ENCODE data around the gene BMP7.
"Not testable (repeated sequence)": the region's sequence is repeated elsewhere in the genome, so short reads cannot be mapped to it uniquely, and the experiment has no call there.

BMP7 gene

GRCh38 chr20:57197352-57198131 lies 68.9 kb downstream of the BMP7 start:
- no peak overlapping the region for H3K27ac ChIP-seq (ENCODE audit: low read depth, low read length, severe bottlenecking)
- H3K9me3 ChIP-seq (ENCODE audit: control insufficient read depth, low read length): no peaks in the 10 kb centered on the region
- 65 to 74% methylated on average over 3 of the region's 5 CpGs for WGBS, 2 experiments (ENCODE audit: insufficient coverage in 2 of 2)
- H3K36me3 ChIP-seq (ENCODE audit: control insufficient read depth, insufficient read depth, low read length): no peaks in the 10 kb centered on the region
- no peak overlapping the region for H3K4me3 ChIP-seq (ENCODE audit: extremely low read depth, insufficient read depth, low read length, poor library complexity, severe bottlenecking)
- H3K4me1 ChIP-seq (ENCODE audit: control insufficient read depth, insufficient read depth, low read length, poor library complexity, severe bottlenecking): peaks cover 5% of the 10 kb centered on the region

GRCh38 chr20:57195469-57196100 lies 70.9 kb downstream of the BMP7 start:
- H3K4me3 ChIP-seq (ENCODE audit: extremely low read depth, insufficient read depth, low read length, poor library complexity, severe bottlenecking): no peak overlapping the region
- no peak overlapping the region for H3K27ac ChIP-seq (ENCODE audit: low read depth, low read length, severe bottlenecking)
- WGBS, 2 experiments (ENCODE audit: insufficient coverage in 2 of 2): 89 to 93% methylated on average over 19 to 20 of the region's 20 CpGs
- no peaks in the 10 kb centered on the region for H3K9me3 ChIP-seq (ENCODE audit: control insufficient read depth, low read length)
- H3K4me1 ChIP-seq (ENCODE audit: control insufficient read depth, insufficient read depth, low read length, poor library complexity, severe bottlenecking): peaks cover 5% of the 10 kb centered on the region
- no peaks in the 10 kb centered on the region for H3K36me3 ChIP-seq (ENCODE audit: control insufficient read depth, insufficient read depth, low read length)

DNA sequence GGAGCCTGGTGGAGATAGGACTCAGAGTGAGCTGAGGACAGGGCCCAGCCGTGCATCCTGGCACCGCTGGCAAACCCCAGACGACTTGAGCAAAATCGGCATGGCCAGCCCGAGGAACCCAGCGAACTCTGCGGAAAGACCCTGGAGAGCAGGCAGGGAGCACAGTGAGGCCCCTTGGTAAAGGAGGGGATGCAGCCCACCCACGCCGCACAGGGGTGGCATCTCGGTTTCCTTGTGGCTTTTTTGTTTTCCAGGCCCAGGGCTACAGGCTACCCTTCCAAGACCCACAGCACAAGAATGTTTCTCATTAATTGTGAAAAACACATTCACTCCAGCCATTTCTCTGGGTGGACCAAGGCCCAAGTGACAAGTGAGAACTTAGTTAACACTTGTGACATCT lies 71.4 kb downstream of the BMP7 start:
- H3K4me1 ChIP-seq (ENCODE audit: control insufficient read depth, insufficient read depth, low read length, poor library complexity, severe bottlenecking): peaks cover 5% of the 10 kb centered on the region
- WGBS, 2 experiments (ENCODE audit: insufficient coverage in 2 of 2): 96% methylated on average over 7 to 10 of the region's 10 CpGs
- H3K27ac ChIP-seq (ENCODE audit: low read depth, low read length, severe bottlenecking): no peak overlapping the region
- no peak overlapping the region for H3K4me3 ChIP-seq (ENCODE audit: extremely low read depth, insufficient read depth, low read length, poor library complexity, severe bottlenecking)
- H3K9me3 ChIP-seq (ENCODE audit: control insufficient read depth, low read length): no peaks in the 10 kb centered on the region
- no peaks in the 10 kb centered on the region for H3K36me3 ChIP-seq (ENCODE audit: control insufficient read depth, insufficient read depth, low read length)

GRCh38 chr20:57194154-57194553 lies 72.3 kb downstream of the BMP7 start:
- Histone ChIP-seq H3K9me3 (ENCODE audit: control insufficient read depth, low read length) (no peaks in the 10 kb centered on the region), H3K4me1 (ENCODE audit: control insufficient read depth, insufficient read depth, low read length, poor library complexity, severe bottlenecking) (peaks cover 5% of the 10 kb centered on the region), H3K36me3 (ENCODE audit: control insufficient read depth, insufficient read depth, low read length) (no peaks in the 10 kb centered on the region), H3K27ac (ENCODE audit: low read depth, low read length, severe bottlenecking) (no peak overlapping the region), H3K4me3 (ENCODE audit: extremely low read depth, insufficient read depth, low read length, poor library complexity, severe bottlenecking) (no peak overlapping the region)
- 89 to 100% methylated on average over 3 to 6 of the region's 7 CpGs for WGBS, 2 experiments (ENCODE audit: insufficient coverage in 2 of 2)

DNA sequence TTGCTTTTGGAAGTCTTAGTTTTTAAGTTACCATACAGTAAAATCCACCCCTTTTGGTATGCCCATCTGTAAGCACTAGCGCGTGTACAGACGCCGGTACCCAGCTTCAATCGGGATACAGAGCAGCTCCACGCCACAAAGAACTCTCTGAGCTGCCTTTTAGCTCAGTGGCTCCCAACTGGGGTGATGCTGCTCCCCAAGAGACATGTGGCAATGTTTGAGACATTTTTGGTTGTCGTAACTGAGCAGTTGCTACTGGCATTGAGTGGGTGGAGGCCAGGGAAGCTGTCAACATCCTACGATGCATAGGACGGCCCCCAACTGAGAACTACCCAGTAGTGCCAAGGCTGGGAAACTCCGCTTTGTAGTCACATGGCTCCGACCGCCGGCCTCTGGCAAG lies 73.3 kb downstream of the BMP7 start:
- Histone ChIP-seq H3K9me3 (ENCODE audit: control insufficient read depth, low read length) (no peaks in the 10 kb centered on the region), H3K27ac (ENCODE audit: low read depth, low read length, severe bottlenecking) (no peak overlapping the region), H3K4me3 (ENCODE audit: extremely low read depth, insufficient read depth, low read length, poor library complexity, severe bottlenecking) (no peak overlapping the region), H3K36me3 (ENCODE audit: control insufficient read depth, insufficient read depth, low read length) (no peaks in the 10 kb centered on the region), H3K4me1 (ENCODE audit: control insufficient read depth, insufficient read depth, low read length, poor library complexity, severe bottlenecking) (peaks cover 3% of the 10 kb centered on the region)
- WGBS, 2 experiments (ENCODE audit: insufficient coverage in 2 of 2): 92 to 95% methylated on average over 13 of the region's 13 CpGs

DNA sequence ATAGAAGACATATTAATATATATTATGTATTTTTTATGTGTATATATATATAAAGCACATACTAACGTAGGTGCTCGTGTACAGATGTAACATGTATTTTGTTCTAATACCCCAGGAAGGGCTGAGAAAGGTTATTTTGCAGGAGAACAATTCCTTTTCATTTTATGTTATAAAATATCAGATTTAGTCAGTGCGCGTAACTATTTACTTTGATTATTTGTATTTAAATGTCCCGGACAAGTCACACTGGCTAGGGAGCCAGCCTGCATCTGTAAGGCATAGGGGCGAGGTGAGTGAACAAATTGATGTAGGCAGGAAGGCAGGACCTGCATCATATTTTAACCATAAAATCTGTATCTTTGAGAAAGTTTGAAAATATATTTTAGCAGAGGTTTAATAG lies 74.1 kb downstream of the BMP7 start:
- Histone ChIP-seq H3K4me3 (ENCODE audit: extremely low read depth, insufficient read depth, low read length, poor library complexity, severe bottlenecking) (no peak overlapping the region), H3K9me3 (ENCODE audit: control insufficient read depth, low read length) (no peaks in the 10 kb centered on the region), H3K36me3 (ENCODE audit: control insufficient read depth, insufficient read depth, low read length) (no peaks in the 10 kb centered on the region), H3K4me1 (ENCODE audit: control insufficient read depth, insufficient read depth, low read length, poor library complexity, severe bottlenecking) (no peaks in the 10 kb centered on the region), H3K27ac (ENCODE audit: low read depth, low read length, severe bottlenecking) (no peak overlapping the region)
- 80% methylated on average over 1 of the region's 6 CpGs; no CpG with 5 or more reads in 1 of the 2 experiments for WGBS, 2 experiments (ENCODE audit: insufficient coverage in 2 of 2)

DNA sequence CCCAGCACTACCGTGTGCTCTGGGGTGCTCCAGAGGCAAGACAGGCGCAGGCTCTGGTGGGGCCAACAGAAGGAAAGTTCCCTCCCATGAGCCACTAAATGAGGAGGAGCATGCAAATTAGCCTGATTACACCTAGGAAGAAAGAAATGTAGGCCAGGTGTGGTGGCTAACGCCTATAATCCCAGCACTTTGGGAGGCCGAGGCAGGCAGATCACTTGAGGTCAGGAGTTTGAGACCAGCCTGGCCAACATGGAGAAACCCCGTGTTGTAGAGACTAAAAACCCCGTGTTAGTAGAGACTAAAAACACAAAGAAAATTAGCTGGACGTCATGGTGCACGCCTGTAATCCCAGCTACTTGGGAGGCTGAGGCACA lies 75.2 kb downstream of the BMP7 start:
- H3K36me3 ChIP-seq (ENCODE audit: control insufficient read depth, insufficient read depth, low read length); H3K4me1 ChIP-seq (ENCODE audit: control insufficient read depth, insufficient read depth, low read length, poor library complexity, severe bottlenecking); H3K4me3 ChIP-seq (ENCODE audit: extremely low read depth, insufficient read depth, low read length, poor library complexity, severe bottlenecking); H3K9me3 ChIP-seq (ENCODE audit: control insufficient read depth, low read length); H3K27ac ChIP-seq (ENCODE audit: low read depth, low read length, severe bottlenecking): not testable (repeated sequence)
- 93 to 97% methylated on average over 7 to 8 of the region's 8 CpGs for WGBS, 2 experiments (ENCODE audit: insufficient coverage in 2 of 2)

GRCh38 chr20:57190536-57191264 lies 75.7 kb downstream of the BMP7 start:
- Histone ChIP-seq H3K4me1 (ENCODE audit: control insufficient read depth, insufficient read depth, low read length, poor library complexity, severe bottlenecking) (no peaks in the 10 kb centered on the region), H3K9me3 (ENCODE audit: control insufficient read depth, low read length) (no peaks in the 10 kb centered on the region), H3K4me3 (ENCODE audit: extremely low read depth, insufficient read depth, low read length, poor library complexity, severe bottlenecking) (no peak overlapping the region), H3K27ac (ENCODE audit: low read depth, low read length, severe bottlenecking) (no peak overlapping the region), H3K36me3 (ENCODE audit: control insufficient read depth, insufficient read depth, low read length) (no peaks in the 10 kb centered on the region)
- 97 to 98% methylated on average over 7 to 12 of the region's 17 CpGs for WGBS, 2 experiments (ENCODE audit: insufficient coverage in 2 of 2)

DNA sequence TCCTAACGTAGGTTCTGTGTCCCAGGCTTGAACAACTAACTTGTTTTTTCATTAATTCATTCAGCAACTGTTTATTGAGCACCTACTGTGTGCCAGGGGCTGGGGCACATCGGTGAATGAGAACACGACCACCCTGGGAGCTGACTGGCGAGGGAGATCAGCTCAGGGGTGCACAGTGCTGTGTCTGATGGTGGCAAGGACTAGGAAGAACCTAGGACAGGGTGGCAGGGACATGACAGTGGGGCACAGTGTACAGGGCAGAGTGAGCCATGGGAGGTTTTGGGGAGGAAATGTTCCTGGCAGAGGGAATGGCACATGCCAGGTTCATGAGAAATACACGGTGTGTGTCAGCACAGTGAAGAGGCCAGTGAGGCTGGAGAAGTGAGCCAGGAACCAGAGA lies 76.7 kb downstream of the BMP7 start:
- no peaks in the 10 kb centered on the region for H3K36me3 ChIP-seq (ENCODE audit: control insufficient read depth, insufficient read depth, low read length)
- H3K9me3 ChIP-seq (ENCODE audit: control insufficient read depth, low read length): no peaks in the 10 kb centered on the region
- H3K27ac ChIP-seq (ENCODE audit: low read depth, low read length, severe bottlenecking): no peak overlapping the region
- WGBS, 2 experiments (ENCODE audit: insufficient coverage in 2 of 2): 87 to 93% methylated on average over 4 to 5 of the region's 5 CpGs
- no peak overlapping the region for H3K4me3 ChIP-seq (ENCODE audit: extremely low read depth, insufficient read depth, low read length, poor library complexity, severe bottlenecking)
- no peaks in the 10 kb centered on the region for H3K4me1 ChIP-seq (ENCODE audit: control insufficient read depth, insufficient read depth, low read length, poor library complexity, severe bottlenecking)

- WGBS, 2 experiments (ENCODE audit: insufficient coverage in 2 of 2): 94 to 100% methylated on average over 3 to 4 of the region's 6 CpGs
- Histone ChIP-seq H3K9me3 (ENCODE audit: control insufficient read depth, low read length) (no peaks in the 10 kb centered on the region), H3K36me3 (ENCODE audit: control insufficient read depth, insufficient read depth, low read length) (no peaks in the 10 kb centered on the region), H3K4me1 (ENCODE audit: control insufficient read depth, insufficient read depth, low read length, poor library complexity, severe bottlenecking) (no peaks in the 10 kb centered on the region), H3K27ac (ENCODE audit: low read depth, low read length, severe bottlenecking) (no peak overlapping the region), H3K4me3 (ENCODE audit: extremely low read depth, insufficient read depth, low read length, poor library complexity, severe bottlenecking) (no peak overlapping the region)
Measured at GRCh38 chr20:57188576-57189079, 77.8 kb downstream of the BMP7 start.
